ENCODE results near the gene CLSTN2. TPM values are rescaled to one million over a fixed set of nuclear protein-coding genes. Genes with fewer than 3 reads are reported as not detected.

The CLSTN2 gene
- total and polyA plus RNA-seq, 2 of the 4 experiments (the other 2 are of a cell fraction), result under 0.01 to 0.07 TPM

DNA sequence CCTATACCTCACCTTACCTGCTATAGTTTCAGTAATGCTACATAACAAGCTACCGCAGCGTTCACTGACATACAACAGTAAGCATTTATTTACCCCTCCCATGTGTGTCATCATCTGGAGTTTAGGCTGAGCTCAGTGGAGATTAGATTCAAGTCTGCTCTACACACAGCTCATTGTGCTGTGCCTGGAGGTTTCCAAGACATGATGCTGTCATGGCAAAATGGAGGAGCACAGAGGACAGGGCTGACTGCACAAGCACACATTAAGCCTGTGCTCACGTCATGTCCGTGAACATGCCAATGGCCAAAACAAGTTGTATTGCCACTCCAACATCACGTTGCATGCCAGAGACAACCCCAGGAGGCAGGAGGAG, 409.1 kb downstream of the CLSTN2 start:
- no peak overlapping the region for H2AFZ ChIP-seq (replicated peaks; ENCODE audit: low read length, poor library complexity)
- H2AK5ac ChIP-seq (ENCODE audit: low read depth, low read length), result no peak overlapping the region
- dilution Hi-C loops (cut with HindIII; ENCODE audit: low sequenced_read_pairs, unreplicated experiment), result no loop called here
- ChIA-PET CTCF (no interaction called here), POLR2A (ENCODE audit: unreplicated experiment) (no interaction called here)
- no peaks in the 10 kb centered on the region for H3K9me1 ChIP-seq (ENCODE audit: insufficient read depth, low read length)
- no peak overlapping the region for H4K91ac ChIP-seq (ENCODE audit: insufficient read depth, low read depth, low read length)
- no peak overlapping the region for H3K4ac ChIP-seq (ENCODE audit: low read depth, low read length)
- no peaks in the 10 kb centered on the region for H3K36me3 ChIP-seq (ENCODE audit: control insufficient read depth, insufficient read depth, low read length)
- in situ Hi-C loops (cut with MboI; ENCODE audit: low sequenced_read_pairs), result no loop called here
- no peak overlapping the region for H4K5ac ChIP-seq (ENCODE audit: low read depth, low read length)
- no peaks in the 10 kb centered on the region for H4K20me1 ChIP-seq (ENCODE audit: insufficient read depth, low read length)
- no peak overlapping the region for H2BK20ac ChIP-seq (ENCODE audit: low read depth, low read length)
- H3K27ac ChIP-seq (ENCODE audit: insufficient read depth, low read length), result no peak overlapping the region
- BruUV-seq (replicated peaks), result no TSS peak
- H3K4me2 ChIP-seq (ENCODE audit: low read depth, low read length), result no peak overlapping the region
- intact Hi-C loops (cut with micrococcal nuclease), result no loop called here
- no peak overlapping the region for H2BK120ac ChIP-seq (ENCODE audit: low read depth, low read length)
- ATAC-seq (ENCODE audit: low read depth), result no peak
- H2AK9ac ChIP-seq (replicated peaks; ENCODE audit: low read depth, low read length, poor library complexity), result no peak overlapping the region
- H4K8ac ChIP-seq (ENCODE audit: low read depth in 2 of 2, low read length in 2 of 2), result no peak overlapping the region
- H3K56ac ChIP-seq (ENCODE audit: extremely low read depth, insufficient read depth, low read length), result no peak overlapping the region
- no peaks in the 10 kb centered on the region for H3K9me3 ChIP-seq (ENCODE audit: control insufficient read depth, insufficient read depth, low read length)
- no peak overlapping the region for H2BK15ac ChIP-seq (ENCODE audit: low read depth, low read length)
- H3K4me3 ChIP-seq (ENCODE audit: insufficient read depth, low read depth, low read length), result no peak overlapping the region
- H3K18ac ChIP-seq (ENCODE audit: low read depth, low read length), result no peak overlapping the region
- no peak for TF ChIP-seq SMC3 (IDR thresholded peaks at IDR 0.05; ENCODE audit: low read depth, low read length)
- TF ChIP-seq, protein P1, sequence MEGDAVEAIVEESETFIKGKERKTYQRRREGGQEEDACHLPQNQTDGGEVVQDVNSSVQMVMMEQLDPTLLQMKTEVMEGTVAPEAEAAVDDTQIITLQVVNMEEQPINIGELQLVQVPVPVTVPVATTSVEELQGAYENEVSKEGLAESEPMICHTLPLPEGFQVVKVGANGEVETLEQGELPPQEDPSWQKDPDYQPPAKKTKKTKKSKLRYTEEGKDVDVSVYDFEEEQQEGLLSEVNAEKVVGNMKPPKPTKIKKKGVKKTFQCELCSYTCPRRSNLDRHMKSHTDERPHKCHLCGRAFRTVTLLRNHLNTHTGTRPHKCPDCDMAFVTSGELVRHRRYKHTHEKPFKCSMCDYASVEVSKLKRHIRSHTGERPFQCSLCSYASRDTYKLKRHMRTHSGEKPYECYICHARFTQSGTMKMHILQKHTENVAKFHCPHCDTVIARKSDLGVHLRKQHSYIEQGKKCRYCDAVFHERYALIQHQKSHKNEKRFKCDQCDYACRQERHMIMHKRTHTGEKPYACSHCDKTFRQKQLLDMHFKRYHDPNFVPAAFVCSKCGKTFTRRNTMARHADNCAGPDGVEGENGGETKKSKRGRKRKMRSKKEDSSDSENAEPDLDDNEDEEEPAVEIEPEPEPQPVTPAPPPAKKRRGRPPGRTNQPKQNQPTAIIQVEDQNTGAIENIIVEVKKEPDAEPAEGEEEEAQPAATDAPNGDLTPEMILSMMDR (conservative IDR thresholded peaks at IDR 0.05; ENCODE audit: low read depth, low read length), result no peak
- TF ChIP-seq RFX5 (IDR thresholded peaks at IDR 0.05; ENCODE audit: low read depth, low read length), result no peak
- no peak for TF ChIP-seq POLR2A (IDR thresholded peaks at IDR 0.05; ENCODE audit: low read depth, low read length)
- TF ChIP-seq, protein P2, sequence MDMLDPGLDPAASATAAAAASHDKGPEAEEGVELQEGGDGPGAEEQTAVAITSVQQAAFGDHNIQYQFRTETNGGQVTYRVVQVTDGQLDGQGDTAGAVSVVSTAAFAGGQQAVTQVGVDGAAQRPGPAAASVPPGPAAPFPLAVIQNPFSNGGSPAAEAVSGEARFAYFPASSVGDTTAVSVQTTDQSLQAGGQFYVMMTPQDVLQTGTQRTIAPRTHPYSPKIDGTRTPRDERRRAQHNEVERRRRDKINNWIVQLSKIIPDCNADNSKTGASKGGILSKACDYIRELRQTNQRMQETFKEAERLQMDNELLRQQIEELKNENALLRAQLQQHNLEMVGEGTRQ (IDR thresholded peaks at IDR 0.05; ENCODE audit: low read depth, low read length), result no peak
- no peak for TF ChIP-seq CEBPB (IDR thresholded peaks at IDR 0.05; ENCODE audit: low read depth, low read length)
- TF ChIP-seq CHD1 (IDR thresholded peaks at IDR 0.05; ENCODE audit: low read depth, low read length), result no peak
- no peak for TF ChIP-seq BHLHE40 (IDR thresholded peaks at IDR 0.05; ENCODE audit: low read depth, low read length)
- TF ChIP-seq MXI1 (IDR thresholded peaks at IDR 0.05; ENCODE audit: borderline replicate concordance, low read depth, low read length), result no peak
- no peak for TF ChIP-seq MAZ (IDR thresholded peaks at IDR 0.05; ENCODE audit: borderline replicate concordance, low read depth, low read length)
- H3K27me3 ChIP-seq (ENCODE audit: control insufficient read depth, insufficient read depth, low read length), result no peaks in the 10 kb centered on the region
- H3K9ac ChIP-seq (ENCODE audit: low read depth, low read length), result no peak overlapping the region
- no peak overlapping the region for H2BK5ac ChIP-seq (ENCODE audit: low read depth, low read length, poor library complexity, severe bottlenecking)
- DNase-seq, result no peak
- H3K14ac ChIP-seq (replicated peaks; ENCODE audit: low read depth, low read length), result no peak overlapping the region
- no CpG with 5 or more reads among the region's 5 CpGs for WGBS, 2 experiments (ENCODE audit: extremely low coverage in 2 of 2, insufficient read length in 1 of 2)
- no peak overlapping the region for H3K23ac ChIP-seq (ENCODE audit: low read depth, low read length)
- H3K4me1 ChIP-seq (ENCODE audit: control insufficient read depth, insufficient read depth, low read length), result no peaks in the 10 kb centered on the region
- H3K79me1 ChIP-seq (ENCODE audit: low read depth in 1 of 2, low read length in 2 of 2), result no peaks in the 10 kb centered on the region

Data from IMR-90 (cell line).